Activated CD8-positive, alpha-beta T cell treated with anti-CD3 and anti-CD28 coated beads for 36 hours (primary cell): ENCODE results near the gene CLMN. TPM values are rescaled to one million over a fixed set of nuclear protein-coding genes. Genes with fewer than 3 reads are reported as not detected.

Experiments used
- ATAC-seq: fragments of 200-7000 bp; cut with Tn5 transposase; one replicate; pipeline ENCODE4 v1.10.0; 2021; ENCODE audit warnings: mild to moderate bottlenecking, moderate library complexity
- CTCF ChIA-PET: fragments of 350-600 bp; sonication (Branson Sonifier 250); formaldehyde crosslinking; loops from one replicate; lab custom pipeline; 2021; ENCODE audit warnings: antibody characterized with exemption; lab: Charles Lee
- POLR2A ChIA-PET: fragments of 350-600 bp; sonication (Branson Sonifier 250); formaldehyde crosslinking; loops from one replicate; lab custom pipeline; 2021; ENCODE audit warnings: antibody characterized with exemption; lab: Charles Lee
- DNase-seq: peaks from one replicate; pipeline ENCODE4 v3.0.0-alpha.2; 2020
- H3K27ac Mint-ChIP-seq: one replicate; pipeline ENCODE4 v1.8.0; 2021; ENCODE audit warnings: mild to moderate bottlenecking, mixed read lengths
- H3K27me3 Mint-ChIP-seq: one replicate; pipeline ENCODE4 v1.8.0; 2021; ENCODE audit warnings: mixed read lengths
- H3K36me3 Mint-ChIP-seq: one replicate; pipeline ENCODE4 v1.8.0; 2021; ENCODE audit warnings: low read depth, mixed read lengths
- H3K4me1 Mint-ChIP-seq: one replicate; pipeline ENCODE4 v1.8.0; 2021; ENCODE audit warnings: low read depth, mixed read lengths
- H3K4me3 Mint-ChIP-seq: one replicate; pipeline ENCODE4 v1.8.0; 2021; ENCODE audit warnings: mild to moderate bottlenecking, moderate library complexity, mixed read lengths
- H3K9me3 Mint-ChIP-seq: one replicate; pipeline ENCODE4 v1.8.0; 2021; ENCODE audit warnings: mixed read lengths
- intact Hi-C: fragments of 100-400 bp; cut with micrococcal nuclease; formaldehyde crosslinking; loops from one replicate; pipeline ENCODE4 v1.10.0; 2022
- total RNA-seq, 2 experiments: library from RNA; stranded (reverse); gene quantifications; one replicate each; pipeline ENCODE4 v1.2.3, GENCODE V29; 2021
- TF ChIP-seq, protein P1 (sequence below): fragments of 200-600 bp; IDR thresholded peaks from one replicate; pipeline ENCODE4 v1.8.0; 2022; ENCODE audit warnings: antibody characterized with exemption, mild to moderate bottlenecking

Gene CLMN
- total RNA-seq, 2 experiments from 2014 or later = 0.31 to 0.59 TPM

DNA sequence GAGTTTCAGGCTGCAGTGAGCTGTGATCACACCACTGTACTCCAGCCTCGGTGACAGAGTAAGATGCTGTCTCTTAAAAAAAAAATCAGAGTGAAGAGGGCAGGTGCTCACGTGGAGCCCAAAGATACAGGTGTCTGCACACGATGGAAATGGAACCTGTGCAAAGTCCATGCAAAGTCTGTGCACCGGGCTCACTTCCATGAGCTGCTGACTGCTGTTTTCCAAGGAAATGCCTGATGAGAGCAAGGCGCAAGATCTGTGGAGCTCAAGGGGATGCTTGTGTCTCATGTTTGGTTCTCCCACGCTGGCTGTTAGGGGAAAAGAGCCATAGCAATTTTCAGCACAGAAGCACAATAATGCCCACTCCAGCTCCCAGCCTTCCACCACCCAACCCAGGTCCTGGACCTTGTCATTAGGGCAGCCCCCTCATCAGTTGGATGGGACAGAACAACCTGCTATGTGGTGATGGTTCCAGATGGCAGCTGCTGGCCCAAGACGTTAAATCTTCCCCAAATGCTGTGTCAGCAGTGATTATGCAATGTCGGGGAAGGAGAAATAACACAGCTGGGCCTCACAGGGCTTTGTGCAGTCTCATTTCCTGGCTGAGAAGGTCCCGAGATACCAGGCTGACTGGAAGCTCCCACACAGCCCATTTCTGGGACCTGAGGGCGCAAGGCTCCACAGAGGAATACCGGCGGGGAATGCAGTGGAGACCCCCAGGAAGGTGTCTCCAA lies 134.5 kb downstream of the CLMN start:
- Mint-ChIP-seq H3K27me3 (peaks cover 17% of the 10 kb centered on the region), H3K4me1 (no peaks in the 10 kb centered on the region), H3K27ac (no peak overlapping the region), H3K4me3 (no peak overlapping the region), H3K9me3 (no peaks in the 10 kb centered on the region), H3K36me3 (no peaks in the 10 kb centered on the region)
- intact Hi-C loops = no loop called here
- ChIA-PET CTCF (interaction anchor here (0.7 to 1.8 kb wide), 2 partner anchors 19 to 176 kb away, joined by 3 to 6 read pairs; no protein-coding TSS in a partner anchor), POLR2A (no interaction called here)
- DNase-seq (no peak), ATAC-seq (no peak)
- TF ChIP-seq, protein P1, sequence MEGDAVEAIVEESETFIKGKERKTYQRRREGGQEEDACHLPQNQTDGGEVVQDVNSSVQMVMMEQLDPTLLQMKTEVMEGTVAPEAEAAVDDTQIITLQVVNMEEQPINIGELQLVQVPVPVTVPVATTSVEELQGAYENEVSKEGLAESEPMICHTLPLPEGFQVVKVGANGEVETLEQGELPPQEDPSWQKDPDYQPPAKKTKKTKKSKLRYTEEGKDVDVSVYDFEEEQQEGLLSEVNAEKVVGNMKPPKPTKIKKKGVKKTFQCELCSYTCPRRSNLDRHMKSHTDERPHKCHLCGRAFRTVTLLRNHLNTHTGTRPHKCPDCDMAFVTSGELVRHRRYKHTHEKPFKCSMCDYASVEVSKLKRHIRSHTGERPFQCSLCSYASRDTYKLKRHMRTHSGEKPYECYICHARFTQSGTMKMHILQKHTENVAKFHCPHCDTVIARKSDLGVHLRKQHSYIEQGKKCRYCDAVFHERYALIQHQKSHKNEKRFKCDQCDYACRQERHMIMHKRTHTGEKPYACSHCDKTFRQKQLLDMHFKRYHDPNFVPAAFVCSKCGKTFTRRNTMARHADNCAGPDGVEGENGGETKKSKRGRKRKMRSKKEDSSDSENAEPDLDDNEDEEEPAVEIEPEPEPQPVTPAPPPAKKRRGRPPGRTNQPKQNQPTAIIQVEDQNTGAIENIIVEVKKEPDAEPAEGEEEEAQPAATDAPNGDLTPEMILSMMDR = no peak

DNA sequence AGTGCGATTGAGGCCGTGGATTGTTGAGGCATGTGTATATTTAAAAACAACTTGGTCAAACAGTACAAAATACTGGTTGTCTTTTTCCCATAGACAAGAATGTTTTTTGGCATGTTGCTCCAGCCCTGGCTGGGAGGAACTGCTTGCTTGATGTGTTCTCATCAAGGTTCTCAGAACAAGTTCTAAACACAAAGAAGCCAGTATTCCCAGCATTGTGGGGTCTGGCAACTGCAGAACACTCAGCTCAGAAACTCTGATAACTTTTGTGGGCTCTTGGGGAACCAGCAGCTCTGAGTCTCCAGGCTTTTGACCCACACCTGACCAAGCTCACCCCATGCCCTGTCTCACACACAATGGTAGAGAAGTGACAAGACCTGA lies 135.3 kb downstream of the CLMN start:
- CTCF ChIA-PET = interaction anchor here (1.8 kb wide), 1 partner anchor 177 kb away, joined by 6 read pairs; no protein-coding TSS in a partner anchor
- Mint-ChIP-seq H3K9me3 (no peaks in the 10 kb centered on the region), H3K4me3 (no peak overlapping the region), H3K27ac (no peak overlapping the region), H3K36me3 (no peaks in the 10 kb centered on the region), H3K27me3 (peaks cover 17% of the 10 kb centered on the region), H3K4me1 (no peaks in the 10 kb centered on the region)
- POLR2A ChIA-PET = no interaction called here
- TF ChIP-seq, protein P1 = no peak
- ATAC-seq (no peak), DNase-seq (no peak)
- intact Hi-C loops = no loop called here

DNA sequence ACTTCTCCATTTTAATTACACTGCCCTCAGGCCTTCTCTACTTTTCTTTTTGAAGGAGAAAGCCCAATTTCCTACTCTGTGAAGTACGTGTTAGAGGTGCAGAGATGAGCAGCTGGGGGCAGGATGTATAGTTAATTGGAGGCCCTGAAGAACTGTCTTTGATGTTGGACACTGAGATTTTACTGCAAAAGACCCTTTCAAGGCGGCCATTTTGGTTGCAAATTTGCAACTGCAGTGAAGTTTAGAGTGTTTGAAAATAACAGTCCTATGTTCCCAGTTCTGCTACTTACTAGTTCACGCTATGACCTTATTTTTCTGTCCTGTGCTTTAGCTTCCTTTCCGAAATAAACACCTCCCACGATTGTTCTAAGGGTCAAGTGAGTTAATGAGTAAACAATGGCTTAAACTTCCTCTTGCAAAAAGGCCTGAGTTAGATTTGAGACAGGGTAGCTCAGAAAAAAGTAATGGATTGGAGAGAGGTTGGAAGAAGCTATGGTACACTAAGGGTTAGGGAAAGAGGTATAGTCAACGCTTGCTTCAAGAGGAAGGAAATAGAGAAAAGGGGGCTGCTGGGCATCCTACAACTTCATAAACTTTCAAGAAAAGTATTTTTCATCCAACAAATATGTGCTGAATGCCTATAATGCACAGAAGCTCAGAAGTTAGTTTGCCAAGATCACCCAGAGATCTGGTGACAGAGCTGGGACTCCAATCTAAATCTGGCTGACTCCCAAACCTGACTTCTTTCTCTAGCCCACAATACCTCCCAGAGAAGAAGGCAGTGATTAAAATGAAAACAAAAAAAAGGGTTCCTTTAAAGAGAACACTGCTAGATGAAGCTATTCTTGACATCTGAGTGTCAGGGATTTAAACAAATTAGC lies 135.9 kb downstream of the CLMN start:
- POLR2A ChIA-PET = no interaction called here
- Mint-ChIP-seq H3K27ac (no peak overlapping the region), H3K4me3 (no peak overlapping the region), H3K9me3 (no peaks in the 10 kb centered on the region), H3K27me3 (peaks cover 17% of the 10 kb centered on the region), H3K36me3 (no peaks in the 10 kb centered on the region), H3K4me1 (no peaks in the 10 kb centered on the region)
- intact Hi-C loops = no loop called here
- no peak for ATAC-seq
- TF ChIP-seq, protein P1 = no peak
- CTCF ChIA-PET = interaction anchor here (0.6 to 1.8 kb wide), 2 partner anchors 168 to 178 kb away, joined by 3 to 6 read pairs; no protein-coding TSS in a partner anchor
- DNase-seq = no peak

DNA sequence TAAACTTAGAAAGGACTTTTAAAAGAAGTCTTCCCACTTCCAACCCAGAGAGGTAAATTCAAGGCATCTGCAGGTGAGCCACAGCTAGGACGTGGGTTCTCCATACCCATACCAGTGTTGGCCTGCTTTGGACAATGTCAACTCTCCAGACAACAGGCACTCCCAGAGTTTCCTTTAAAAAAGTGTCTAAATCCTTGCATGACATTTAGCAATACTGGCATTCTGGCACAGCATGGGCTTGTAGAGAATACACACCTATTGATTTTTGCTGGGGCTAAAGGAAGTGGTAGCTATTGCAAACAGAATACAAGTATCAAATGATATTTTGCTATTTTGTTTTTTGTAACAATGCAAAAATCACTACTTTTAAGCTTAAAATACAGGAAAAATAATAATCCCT lies 136.6 kb downstream of the CLMN start:
- H3K4me1 Mint-ChIP-seq = no peaks in the 10 kb centered on the region
- TF ChIP-seq, protein P1 = no peak
- ATAC-seq (no peak), DNase-seq (no peak)
- H3K4me3 Mint-ChIP-seq = no peak overlapping the region
- H3K27ac Mint-ChIP-seq = no peak overlapping the region
- intact Hi-C loops = no loop called here
- ChIA-PET POLR2A (no interaction called here), CTCF (interaction anchor here (0.6 to 1.8 kb wide), 2 partner anchors 169 to 178 kb away, joined by 3 to 6 read pairs; no protein-coding TSS in a partner anchor)
- H3K9me3 Mint-ChIP-seq = no peaks in the 10 kb centered on the region
- peaks cover 17% of the 10 kb centered on the region for H3K27me3 Mint-ChIP-seq
- H3K36me3 Mint-ChIP-seq = no peaks in the 10 kb centered on the region

DNA sequence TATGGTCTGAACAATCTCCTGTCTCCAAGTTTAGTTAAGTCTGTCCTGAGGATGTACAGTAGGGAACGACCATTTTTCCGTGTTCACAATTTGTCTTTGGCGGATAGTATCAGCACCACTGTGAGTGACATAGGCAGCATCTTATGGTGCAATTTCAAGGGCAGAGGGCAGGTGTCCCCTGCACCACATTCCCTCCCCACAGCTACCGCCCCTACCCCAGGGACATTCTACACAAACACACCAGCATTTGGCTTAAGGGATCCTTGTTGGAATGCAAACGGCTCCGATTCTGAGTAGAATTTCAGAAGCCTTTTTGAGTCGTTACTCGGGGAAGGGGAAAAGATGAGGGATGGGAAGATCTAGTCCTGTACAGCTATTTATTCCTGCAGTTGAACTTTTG lies 137.3 kb downstream of the CLMN start:
- CTCF ChIA-PET = no interaction called here
- Mint-ChIP-seq H3K4me3 (no peak overlapping the region), H3K27me3 (peaks cover 17% of the 10 kb centered on the region), H3K4me1 (no peaks in the 10 kb centered on the region), H3K27ac (no peak overlapping the region), H3K36me3 (no peaks in the 10 kb centered on the region), H3K9me3 (no peaks in the 10 kb centered on the region)
- intact Hi-C loops = no loop called here
- ATAC-seq = no peak
- DNase-seq = no peak
- POLR2A ChIA-PET = no interaction called here
- TF ChIP-seq, protein P1 = no peak
